DMS53 treated with DMSO at 0.1 percent for 48 hours (cell line): Measurements from ENCODE around the gene C10orf62.
"Not testable (repeated sequence)": the region's sequence is repeated elsewhere in the genome, so short reads cannot be mapped to it uniquely, and the experiment has no call there.

ENCODE experiments used
- DNase-seq: peaks from one replicate; lab custom pipeline; 2025; ENCODE audit not compliant: unreplicated experiment; lab: John Stamatoyannopoulos, UW

The C10orf62 gene

GRCh38 chr10:97589479-97589878 lies at the start of gene C10orf62:
C10orf62 (plus strand) TSS chr10:97589721; CDS start chr10:97589898, 177 bp downstream.
- no peak for DNase-seq

GRCh38 chr10:97540669-97541500 lies 48.6 kb upstream of the C10orf62 start:
- DNase-seq = no peak

GRCh38 chr10:97542169-97543024 lies 47.1 kb upstream of the C10orf62 start:
- peak; percentile 89 for DNase-seq

- peak; percentile 91 for DNase-seq
These were observed 46.4 kb upstream of the C10orf62 start for GRCh38 chr10:97543025-97543546.

GRCh38 chr10:97546456-97547270 lies 42.9 kb upstream of the C10orf62 start:
- no peak for DNase-seq

GRCh38 chr10:97547271-97547600 lies 42.3 kb upstream of the C10orf62 start:
- no peak for DNase-seq

- no peak for DNase-seq
These were observed 41.6 kb upstream of the C10orf62 start for GRCh38 chr10:97547962-97548361.

GRCh38 chr10:97548828-97549455 lies 40.6 kb upstream of the C10orf62 start:
- no peak for DNase-seq

- DNase-seq = peak; percentile 71
These were observed 39.8 kb upstream of the C10orf62 start for GRCh38 chr10:97549587-97550322.

GRCh38 chr10:97550336-97551149 lies 39.0 kb upstream of the C10orf62 start:
- DNase-seq = no peak

GRCh38 chr10:97551271-97551670 lies 38.2 kb upstream of the C10orf62 start:
- no peak for DNase-seq

- peak; percentile 82 for DNase-seq
These were observed 35.9 kb upstream of the C10orf62 start for GRCh38 chr10:97553575-97554031.

- DNase-seq = not testable (repeated sequence)
These were observed 35.2 kb upstream of the C10orf62 start for GRCh38 chr10:97554336-97554735.

- DNase-seq = not testable (repeated sequence)
These were observed 34.0 kb upstream of the C10orf62 start for GRCh38 chr10:97555541-97555940.

GRCh38 chr10:97560731-97561381 lies 28.7 kb upstream of the C10orf62 start:
- not testable (repeated sequence) for DNase-seq

GRCh38 chr10:97561386-97562077 lies 28.0 kb upstream of the C10orf62 start:
- not testable (repeated sequence) for DNase-seq

GRCh38 chr10:97562329-97562728 lies 27.2 kb upstream of the C10orf62 start:
- DNase-seq = not testable (repeated sequence)

GRCh38 chr10:97563337-97563736 lies 26.2 kb upstream of the C10orf62 start:
- DNase-seq = no peak
